Calu3 (cell line): ENCODE results near the gene VPS4B. TPM values are rescaled to one million over a fixed set of nuclear protein-coding genes. Genes with fewer than 3 reads are reported as not detected.

Source experiments
- BruUV-seq: library from RNA; stranded (reverse); fragments of 400-500 nt; replicated peaks from 2 replicates; lab custom pipeline; 2021; lab: Mats Ljungman, UMichigan
- CTCF ChIA-PET: fragments of 300-600 bp; sonication (Branson Sonifier 250); formaldehyde crosslinking; loops from one replicate; lab custom pipeline; 2022; ENCODE audit warnings: antibody characterized with exemption; lab: Charles Lee
- DNase-seq: peaks from one replicate; pipeline ENCODE4 v3.0.0; 2022
- H3K27ac Mint-ChIP-seq: one replicate; pipeline ENCODE4 v1.8.0; 2022; ENCODE audit warnings: mixed read lengths; ENCODE audit not compliant: unreplicated experiment
- H3K27me3 Mint-ChIP-seq: one replicate; pipeline ENCODE4 v1.8.0; 2022; ENCODE audit warnings: mixed read lengths; ENCODE audit not compliant: unreplicated experiment
- H3K36me3 Mint-ChIP-seq: one replicate; pipeline ENCODE4 v1.8.0; 2022; ENCODE audit warnings: mild to moderate bottlenecking, moderate library complexity, mixed read lengths; ENCODE audit not compliant: insufficient read depth, unreplicated experiment
- H3K4me1 Mint-ChIP-seq: one replicate; pipeline ENCODE4 v1.8.0; 2022; ENCODE audit warnings: mild to moderate bottlenecking, low read depth, mixed read lengths; ENCODE audit not compliant: unreplicated experiment
- H3K4me3 Mint-ChIP-seq: one replicate; pipeline ENCODE4 v1.8.0; 2022; ENCODE audit warnings: mild to moderate bottlenecking, low read depth, moderate library complexity, mixed read lengths; ENCODE audit not compliant: unreplicated experiment
- H3K9me3 Mint-ChIP-seq: one replicate; pipeline ENCODE4 v1.8.0; 2022; ENCODE audit warnings: low read depth, mixed read lengths; ENCODE audit not compliant: unreplicated experiment
- intact Hi-C: fragments of 100-400 bp; cut with micrococcal nuclease; formaldehyde crosslinking; loops from one replicate; pipeline ENCODE4 v1.10.0; 2022; ENCODE audit not compliant: unreplicated experiment
- total RNA-seq: library from RNA; stranded (reverse); gene quantifications from 2 replicates; pipeline ENCODE4 v1.2.3, GENCODE V29; 2022
- TF ChIP-seq, protein P1 (sequence below): fragments of 200-600 bp; IDR thresholded peaks from one replicate; pipeline ENCODE4 v1.8.0; 2022; ENCODE audit warnings: antibody characterized with exemption; ENCODE audit not compliant: unreplicated experiment

Gene VPS4B
- total RNA-seq, 1 experiment from 2014 or later = 83.3 TPM

GRCh38 chr18:63399300-63399699 is 23.0 kb downstream of the VPS4B start:
- H3K27me3 Mint-ChIP-seq = no peaks in the 10 kb centered on the region
- intact Hi-C loops = no loop called here
- no peaks in the 10 kb centered on the region for H3K4me1 Mint-ChIP-seq
- H3K27ac Mint-ChIP-seq = no peak overlapping the region
- CTCF ChIA-PET = no interaction called here
- BruUV-seq = no TSS peak
- DNase-seq = no peak
- peaks cover 45% of the 10 kb centered on the region for H3K36me3 Mint-ChIP-seq
- no peaks in the 10 kb centered on the region for H3K9me3 Mint-ChIP-seq
- TF ChIP-seq, protein P1, sequence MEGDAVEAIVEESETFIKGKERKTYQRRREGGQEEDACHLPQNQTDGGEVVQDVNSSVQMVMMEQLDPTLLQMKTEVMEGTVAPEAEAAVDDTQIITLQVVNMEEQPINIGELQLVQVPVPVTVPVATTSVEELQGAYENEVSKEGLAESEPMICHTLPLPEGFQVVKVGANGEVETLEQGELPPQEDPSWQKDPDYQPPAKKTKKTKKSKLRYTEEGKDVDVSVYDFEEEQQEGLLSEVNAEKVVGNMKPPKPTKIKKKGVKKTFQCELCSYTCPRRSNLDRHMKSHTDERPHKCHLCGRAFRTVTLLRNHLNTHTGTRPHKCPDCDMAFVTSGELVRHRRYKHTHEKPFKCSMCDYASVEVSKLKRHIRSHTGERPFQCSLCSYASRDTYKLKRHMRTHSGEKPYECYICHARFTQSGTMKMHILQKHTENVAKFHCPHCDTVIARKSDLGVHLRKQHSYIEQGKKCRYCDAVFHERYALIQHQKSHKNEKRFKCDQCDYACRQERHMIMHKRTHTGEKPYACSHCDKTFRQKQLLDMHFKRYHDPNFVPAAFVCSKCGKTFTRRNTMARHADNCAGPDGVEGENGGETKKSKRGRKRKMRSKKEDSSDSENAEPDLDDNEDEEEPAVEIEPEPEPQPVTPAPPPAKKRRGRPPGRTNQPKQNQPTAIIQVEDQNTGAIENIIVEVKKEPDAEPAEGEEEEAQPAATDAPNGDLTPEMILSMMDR = no peak
- H3K4me3 Mint-ChIP-seq = no peak overlapping the region

DNA sequence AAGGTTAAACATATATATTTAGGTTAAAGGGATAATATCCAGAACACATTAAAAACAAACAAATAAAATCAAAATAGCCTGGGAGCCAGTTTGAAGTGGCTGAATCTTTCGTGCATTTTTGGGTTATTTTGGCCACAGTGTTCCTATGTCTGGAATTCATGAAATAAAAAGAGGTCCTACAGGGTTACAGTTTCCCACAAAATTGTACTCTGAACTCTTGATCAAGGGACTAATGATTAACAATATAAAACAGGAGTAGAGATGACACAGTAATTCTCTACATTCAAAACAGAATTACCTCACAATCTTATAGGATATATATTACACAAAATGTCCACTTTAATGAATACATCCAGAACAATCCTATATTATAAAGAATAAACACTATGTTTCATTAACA is 24.9 kb downstream of the VPS4B start:
- CTCF ChIA-PET = no interaction called here
- Mint-ChIP-seq H3K9me3 (no peaks in the 10 kb centered on the region), H3K27ac (no peak overlapping the region), H3K36me3 (peaks cover 47% of the 10 kb centered on the region), H3K27me3 (no peaks in the 10 kb centered on the region), H3K4me3 (no peak overlapping the region), H3K4me1 (no peaks in the 10 kb centered on the region)
- TF ChIP-seq, protein P1 = no peak
- intact Hi-C loops = no loop called here
- no peak for DNase-seq
- no TSS peak for BruUV-seq

GRCh38 chr18:63395503-63395902 is 26.8 kb downstream of the VPS4B start:
- Mint-ChIP-seq H3K27ac (no peak overlapping the region), H3K36me3 (peaks cover 54% of the 10 kb centered on the region), H3K4me1 (no peaks in the 10 kb centered on the region), H3K9me3 (no peaks in the 10 kb centered on the region), H3K27me3 (no peaks in the 10 kb centered on the region), H3K4me3 (no peak overlapping the region)
- intact Hi-C loops = no loop called here
- TF ChIP-seq, protein P1 = no peak
- DNase-seq = no peak
- BruUV-seq = no TSS peak
- CTCF ChIA-PET = interaction anchor here (0.6 kb wide), 1 partner anchor 332 kb away, joined by 5 read pairs; no protein-coding TSS in a partner anchor

- intact Hi-C loops = no loop called here
- H3K36me3 Mint-ChIP-seq = peaks cover 49% of the 10 kb centered on the region
- no TSS peak for BruUV-seq
Observed at GRCh38 chr18:63394954-63395353, 27.3 kb downstream of the VPS4B start.

More at GRCh38 chr18:63394954-63395353, 27.3 kb downstream of the VPS4B start:
- TF ChIP-seq, protein P1 = no peak
- Mint-ChIP-seq H3K4me3 (no peak overlapping the region), H3K27ac (no peak overlapping the region), H3K9me3 (no peaks in the 10 kb centered on the region), H3K4me1 (no peaks in the 10 kb centered on the region), H3K27me3 (no peaks in the 10 kb centered on the region)
- CTCF ChIA-PET = interaction anchor here (0.6 kb wide), 1 partner anchor 332 kb away, joined by 5 read pairs; no protein-coding TSS in a partner anchor
- DNase-seq = no peak
